Measurements from ENCODE around the gene PPP1R15A. TPM values are rescaled to one million over a fixed set of nuclear protein-coding genes. Genes with fewer than 3 reads are reported as not detected.
"Not testable (repeated sequence)": the region's sequence is repeated elsewhere in the genome, so short reads cannot be mapped to it uniquely, and the experiment has no call there.

The PPP1R15A gene
- polyA plus RNA-seq, 10 donors, result 44.3 to 79.0 (median 62.4) TPM

GRCh38 chr19:48879025-48879637, 6.9 kb downstream of the PPP1R15A start:
- no peak for DNase-seq

- not testable (repeated sequence) for DNase-seq
Measured at GRCh38 chr19:48879696-48880095, 7.5 kb downstream of the PPP1R15A start.

GRCh38 chr19:48881741-48882657, 9.8 kb downstream of the PPP1R15A start:
- DNase-seq, result peak in 1 of 3 donors; percentile 32

GRCh38 chr19:48883726-48884125, 11.5 kb downstream of the PPP1R15A start:
- DNase-seq, result no peak

- DNase-seq, result no peak
Measured at GRCh38 chr19:48887861-48888612, 15.8 kb downstream of the PPP1R15A start.

- not testable (repeated sequence) for DNase-seq
Measured at GRCh38 chr19:48889496-48889895, 17.3 kb downstream of the PPP1R15A start.

- DNase-seq, result no peak
Measured at GRCh38 chr19:48890551-48890950, 18.3 kb downstream of the PPP1R15A start.

- no peak for DNase-seq
Measured at GRCh38 chr19:48895226-48895625, 23.0 kb downstream of the PPP1R15A start.

GRCh38 chr19:48896191-48896720, 24.0 kb downstream of the PPP1R15A start:
- DNase-seq, result peak in 2 of 3 donors; percentile 37 to 57

- no peak for DNase-seq
Measured at GRCh38 chr19:48897181-48897580, 25.0 kb downstream of the PPP1R15A start.

- DNase-seq, result not testable (repeated sequence)
Measured at GRCh38 chr19:48899386-48899749, 27.1 kb downstream of the PPP1R15A start.

GRCh38 chr19:48899781-48900476, 27.7 kb downstream of the PPP1R15A start, which contains the start of gene NUCB1:
NUCB1 (plus strand) TSS chr19:48900312; CDS start chr19:48900797, 485 bp downstream.
- DNase-seq, result peak; percentile 99 to 100 (median 99)

GRCh38 chr19:48900477-48901406, 28.5 kb downstream of the PPP1R15A start:
- peak in 1 of 3 donors; percentile 71 for DNase-seq

GRCh38 chr19:48902291-48902690, 30.1 kb downstream of the PPP1R15A start:
- DNase-seq, result not testable (repeated sequence)

GRCh38 chr19:48903788-48904187, 31.6 kb downstream of the PPP1R15A start:
- DNase-seq, result not testable (repeated sequence)

- no peak for DNase-seq
Measured at GRCh38 chr19:48905664-48906063, 33.4 kb downstream of the PPP1R15A start.

- no peak for DNase-seq
Measured at GRCh38 chr19:48906324-48906723, 34.1 kb downstream of the PPP1R15A start.

GRCh38 chr19:48907671-48908070, 35.5 kb downstream of the PPP1R15A start:
- no peak for DNase-seq

GRCh38 chr19:48909424-48910077, 37.3 kb downstream of the PPP1R15A start:
- not testable (repeated sequence) for DNase-seq
